Keratinocyte (primary cell): ENCODE measurements around the gene ZP1. TPM values are rescaled to one million over a fixed set of nuclear protein-coding genes. Genes with fewer than 3 reads are reported as not detected.

Experiments used
- DNase-seq: peaks from one replicate; pipeline ENCODE4 v3.0.0-alpha.2; 2011; ENCODE audit warnings: low read depth, missing footprints, low spot score
- FAIRE-seq: peaks from 2 replicates; lab custom pipeline; 2011; peaks lifted over from hg19 to GRCh38; lab: Jason Lieb, UNC
- H2AFZ ChIP-seq: 2 replicates; pipeline ENCODE4 v1.6.0; 2012; ENCODE audit warnings: low read length, control low read depth, inconsistent platforms; ENCODE audit not compliant: control insufficient read depth
- H3K27ac ChIP-seq: 2 replicates; pipeline ENCODE4 v1.5.1; 2011; ENCODE audit warnings: low read length; ENCODE audit not compliant: control insufficient read depth, insufficient read depth
- H3K27me3 ChIP-seq: 3 replicates; pipeline ENCODE4 v1.6.0; 2011; ENCODE audit warnings: low read length; ENCODE audit not compliant: control insufficient read depth, insufficient read depth; ENCODE audit errors: extremely low read depth
- H3K36me3 ChIP-seq, 2 experiments: 2 replicates in 1 of 2; 3 replicates in 1 of 2; pipeline ENCODE4 v1.5.1; 2011; ENCODE audit warnings: low read length in 2 of 2, mild to moderate bottlenecking in 1 of 2; ENCODE audit not compliant: control insufficient read depth in 2 of 2, insufficient read depth in 2 of 2; ENCODE audit errors: extremely low read depth in 1 of 2
- H3K4me1 ChIP-seq: 3 replicates; pipeline ENCODE4 v1.5.1; 2011; ENCODE audit warnings: low read length; ENCODE audit not compliant: control insufficient read depth, insufficient read depth; ENCODE audit errors: extremely low read depth
- H3K4me2 ChIP-seq: 3 replicates; pipeline ENCODE4 v1.6.0; 2011; ENCODE audit warnings: low read depth, low read length; ENCODE audit not compliant: control insufficient read depth, insufficient read depth; ENCODE audit errors: extremely low read depth
- H3K4me3 ChIP-seq, 3 experiments: fragments of 200-600 bp in 1 of 3; sonication (generic) in 1 of 3; 2 replicates in 2 of 3; 3 replicates in 1 of 3; pipeline ENCODE4 v1.5.1; 2011 to 2016; ENCODE audit warnings: low read length in 3 of 3, mild to moderate bottlenecking in 3 of 3, control low read depth in 2 of 3, inconsistent platforms in 1 of 3, low read depth in 1 of 3, mixed read lengths in 1 of 3, mixed run types in 1 of 3, moderate library complexity in 1 of 3; ENCODE audit not compliant: control insufficient read depth in 2 of 3, insufficient read depth in 2 of 3; ENCODE audit errors: extremely low read depth in 1 of 3
- H3K79me2 ChIP-seq: 2 replicates; pipeline ENCODE4 v1.6.0; 2012; ENCODE audit warnings: low read length; ENCODE audit not compliant: control insufficient read depth, insufficient read depth
- H3K9ac ChIP-seq: 3 replicates; pipeline ENCODE4 v1.6.0; 2011; ENCODE audit warnings: low read length; ENCODE audit not compliant: control insufficient read depth, insufficient read depth; ENCODE audit errors: extremely low read depth
- H3K9me1 ChIP-seq: 3 replicates; pipeline ENCODE4 v1.6.0; 2011; ENCODE audit warnings: low read length; ENCODE audit not compliant: control insufficient read depth, insufficient read depth; ENCODE audit errors: extremely low read depth
- H3K9me3 ChIP-seq: 2 replicates; pipeline ENCODE4 v1.5.1; 2012; ENCODE audit warnings: low read depth, low read length; ENCODE audit not compliant: control insufficient read depth
- H4K20me1 ChIP-seq: 3 replicates; pipeline ENCODE4 v1.6.0; 2011; ENCODE audit warnings: low read length; ENCODE audit not compliant: control insufficient read depth, insufficient read depth; ENCODE audit errors: extremely low read depth
- CTCF ChIP-seq, 3 experiments: IDR thresholded peaks in 1 of 3; conservative IDR thresholded peaks in 1 of 3; optimal IDR thresholded peaks in 1 of 3; 2 replicates in 2 of 3; 3 replicates in 1 of 3; pipeline versions ENCODE3 to v1.5.1; 2011; ENCODE audit warnings: low read length in 3 of 3, mild to moderate bottlenecking in 3 of 3, moderate library complexity in 2 of 3, control low read depth in 1 of 3, inconsistent platforms in 1 of 3; ENCODE audit not compliant: insufficient read depth in 2 of 3; ENCODE audit errors: extremely low read depth in 1 of 3
- EZH2 ChIP-seq: IDR thresholded peaks from one replicate; pipeline ENCODE4 v1.6.1; 2012; ENCODE audit warnings: inconsistent platforms, mild to moderate bottlenecking, low read length, moderate library complexity
- dilution Hi-C: fragments of 300-500 bp; cut with MboI; formaldehyde crosslinking; loops from one replicate; pipeline ENCODE4 v1.7.0; 2020; ENCODE audit warnings: low sequenced_read_pairs; ENCODE audit not compliant: extremely low pct_ligation_motif_present
- polyA plus RNA-seq, 5 experiments: library from polyadenylated mRNA; depleted of rRNA in 3 of 5; stranded (reverse) in 3 of 5; stranded (forward) in 1 of 5; unstranded in 1 of 5; fragments of >200 nt; gene quantifications; 1 replicate in 1 of 5; 2 replicates in 3 of 5; 3 replicates in 1 of 5; pipeline versions ENCODE4 v1.2.1 to v1.2.3, GENCODE V29; 2011 to 2012; ENCODE audit warnings: missing spikeins in 2 of 5, low read depth in 1 of 5, low replicate concordance in 1 of 5

ZP1 gene
- polyA plus RNA-seq, 1 donor (not counting 4 experiments of a cell fraction or from before 2014, with no cell fraction given): not detected

GRCh38 chr11:60891103-60891741, 23.9 kb downstream of the ZP1 start:
- TF ChIP-seq EZH2 (no peak), CTCF (optimal IDR thresholded peaks at IDR 0.05 in 1 of 3, IDR thresholded peaks at IDR 0.05 in 1 of 3, conservative IDR thresholded peaks at IDR 0.05 in 1 of 3; ENCODE audit: extremely low read depth in 1 of 3, insufficient read depth in 2 of 3, low read length in 3 of 3) (no peak)
- no peak for FAIRE-seq
- Histone ChIP-seq H3K36me3 (peaks cover 6 to 22% of the 10 kb centered on the region in 2 experiments), H3K4me2 (no peak overlapping the region), H3K9me1 (no peaks in the 10 kb centered on the region), H4K20me1 (no peaks in the 10 kb centered on the region), H3K27ac (no peak overlapping the region), H3K4me1 (no peaks in the 10 kb centered on the region), H3K4me3 (no peak overlapping the region), H3K27me3 (no peaks in the 10 kb centered on the region), H2AFZ (no peak overlapping the region), H3K79me2 (no peaks in the 10 kb centered on the region), H3K9ac (no peak overlapping the region), H3K9me3 (no peaks in the 10 kb centered on the region)
- dilution Hi-C loops: no loop called here
- no peak for DNase-seq

- Histone ChIP-seq H3K4me3 (no peak overlapping the region), H3K9ac (no peak overlapping the region), H3K4me1 (no peaks in the 10 kb centered on the region), H4K20me1 (no peaks in the 10 kb centered on the region), H3K79me2 (no peaks in the 10 kb centered on the region), H3K9me1 (no peaks in the 10 kb centered on the region), H3K27me3 (no peaks in the 10 kb centered on the region), H3K9me3 (no peaks in the 10 kb centered on the region), H3K4me2 (no peak overlapping the region), H3K36me3 (peaks cover 33 to 42% of the 10 kb centered on the region in 2 experiments), H2AFZ (no peak overlapping the region), H3K27ac (no peak overlapping the region)
- dilution Hi-C loops: no loop called here
- FAIRE-seq (no peak), DNase-seq (no peak)
- no peak for TF ChIP-seq CTCF (optimal IDR thresholded peaks at IDR 0.05 in 1 of 3, IDR thresholded peaks at IDR 0.05 in 1 of 3, conservative IDR thresholded peaks at IDR 0.05 in 1 of 3; ENCODE audit: extremely low read depth in 1 of 3, insufficient read depth in 2 of 3, low read length in 3 of 3)
- no peak for TF ChIP-seq EZH2
Observed at GRCh38 chr11:60895687-60896086, 28.3 kb downstream of the ZP1 start.
